ENCODE measurements around the gene MACROD1. TPM values are rescaled to one million over a fixed set of nuclear protein-coding genes. Genes with fewer than 3 reads are reported as not detected.

The MACROD1 gene
- total RNA-seq, 4 donors from 2014 or later, result 17.1 to 30.0 (median 29.3) TPM

DNA sequence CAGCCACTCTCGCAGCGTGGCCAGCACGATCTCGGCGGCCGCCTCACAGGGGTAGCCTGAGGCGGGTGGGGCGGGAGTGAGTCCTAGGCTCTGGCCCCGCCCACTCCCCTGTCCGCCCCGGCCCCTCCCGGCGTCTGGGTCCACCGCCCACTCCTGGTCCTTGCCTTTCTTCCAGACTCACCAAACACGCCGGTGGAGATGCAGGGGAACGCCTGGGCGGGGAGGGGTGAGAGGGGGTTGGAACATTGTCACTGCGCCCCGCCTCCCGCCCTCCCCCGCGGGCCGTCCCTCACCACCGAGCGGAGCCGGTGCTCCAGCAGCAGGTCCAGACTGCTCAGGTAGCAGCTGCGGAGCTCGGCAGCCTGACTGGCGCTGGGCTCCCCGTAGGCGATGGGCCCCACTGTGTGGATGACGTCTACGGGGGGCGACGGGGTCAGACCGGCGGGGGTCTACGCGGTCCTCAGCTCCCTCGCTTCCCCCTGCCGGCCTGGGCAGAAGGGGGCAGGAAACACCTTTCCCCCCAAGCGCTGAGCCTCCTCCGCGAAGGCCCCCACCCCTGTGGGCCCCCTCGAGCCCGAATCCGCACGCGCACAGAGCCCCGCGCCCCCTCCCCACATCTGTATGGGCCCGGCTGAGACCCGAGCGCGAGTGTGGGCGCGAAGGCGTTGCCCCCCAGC is 166.4 kb downstream of the MACROD1 start:
- TF ChIP-seq POLR2A (IDR thresholded peaks at IDR 0.05), result no peak
- TF ChIP-seq, protein P1, sequence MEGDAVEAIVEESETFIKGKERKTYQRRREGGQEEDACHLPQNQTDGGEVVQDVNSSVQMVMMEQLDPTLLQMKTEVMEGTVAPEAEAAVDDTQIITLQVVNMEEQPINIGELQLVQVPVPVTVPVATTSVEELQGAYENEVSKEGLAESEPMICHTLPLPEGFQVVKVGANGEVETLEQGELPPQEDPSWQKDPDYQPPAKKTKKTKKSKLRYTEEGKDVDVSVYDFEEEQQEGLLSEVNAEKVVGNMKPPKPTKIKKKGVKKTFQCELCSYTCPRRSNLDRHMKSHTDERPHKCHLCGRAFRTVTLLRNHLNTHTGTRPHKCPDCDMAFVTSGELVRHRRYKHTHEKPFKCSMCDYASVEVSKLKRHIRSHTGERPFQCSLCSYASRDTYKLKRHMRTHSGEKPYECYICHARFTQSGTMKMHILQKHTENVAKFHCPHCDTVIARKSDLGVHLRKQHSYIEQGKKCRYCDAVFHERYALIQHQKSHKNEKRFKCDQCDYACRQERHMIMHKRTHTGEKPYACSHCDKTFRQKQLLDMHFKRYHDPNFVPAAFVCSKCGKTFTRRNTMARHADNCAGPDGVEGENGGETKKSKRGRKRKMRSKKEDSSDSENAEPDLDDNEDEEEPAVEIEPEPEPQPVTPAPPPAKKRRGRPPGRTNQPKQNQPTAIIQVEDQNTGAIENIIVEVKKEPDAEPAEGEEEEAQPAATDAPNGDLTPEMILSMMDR (IDR thresholded peaks at IDR 0.05), result no peak
- H3K4me3 ChIP-seq, result peak overlapping the region; percentile 16 to 50 (median 46)
- H3K27me3 ChIP-seq, result no peaks in the 10 kb centered on the region
- no peaks in the 10 kb centered on the region for H3K9me3 ChIP-seq
- DNase-seq, result peak in 2 of 3 donors; percentile 50 to 67
- peaks cover 0 to 33% (median 21%) of the 10 kb centered on the region in 4 donors for H3K4me1 ChIP-seq
- H3K27ac ChIP-seq, result peak overlapping the region in 1 of 4 donors; percentile 7
- H3K36me3 ChIP-seq, result peaks cover 0 to 42% (median 0%) of the 10 kb centered on the region in 3 donors

DNA sequence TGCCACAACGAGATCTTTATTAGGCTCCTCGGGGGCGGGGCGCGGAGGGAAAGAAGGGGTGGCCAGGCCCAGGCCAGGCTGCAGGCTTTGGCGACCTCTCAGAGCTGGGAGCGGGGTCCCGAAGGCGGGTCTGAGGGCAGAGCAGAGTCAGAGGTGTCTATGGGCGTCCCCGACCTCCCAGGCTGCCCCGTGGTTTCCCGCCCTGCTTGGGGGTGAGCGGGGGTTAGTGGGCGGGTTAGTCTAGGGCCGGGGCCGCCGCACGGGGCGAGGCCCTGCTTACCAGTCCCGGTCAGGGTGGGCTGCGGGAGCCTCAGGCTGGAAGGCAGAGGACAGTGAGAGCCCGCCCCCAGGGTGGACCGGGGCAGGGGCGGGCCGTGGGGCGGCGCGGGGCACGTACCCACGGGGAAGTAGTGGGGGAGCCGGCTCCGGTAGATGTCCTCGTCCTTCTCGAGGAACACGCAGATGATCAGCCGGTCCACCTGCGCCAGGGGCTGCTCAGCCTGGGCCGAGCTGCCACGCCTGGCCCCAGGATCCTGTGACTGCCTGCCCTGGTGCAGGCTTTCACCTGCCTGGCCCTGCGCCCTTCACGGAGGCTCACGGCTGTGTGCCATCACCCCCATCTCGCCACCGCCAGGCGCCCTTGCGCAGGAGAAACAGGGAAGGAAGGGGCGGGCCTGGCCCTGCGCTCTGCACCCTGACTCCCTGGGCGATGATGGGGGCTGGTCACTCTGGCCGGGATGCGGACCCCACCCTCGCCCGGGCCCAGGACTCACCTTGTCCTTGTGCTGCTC is 167.2 kb downstream of the MACROD1 start:
- Histone ChIP-seq H3K4me1 (peaks cover 0 to 33% (median 21%) of the 10 kb centered on the region in 4 donors), H3K4me3 (peak overlapping the region in 2 of 4 donors; percentile 44 to 50), H3K27ac (no peak overlapping the region), H3K27me3 (no peaks in the 10 kb centered on the region), H3K36me3 (peaks cover 0 to 49% (median 0%) of the 10 kb centered on the region in 3 donors), H3K9me3 (no peaks in the 10 kb centered on the region)
- no peak for DNase-seq
- TF ChIP-seq POLR2A (IDR thresholded peaks at IDR 0.05), result no peak
- TF ChIP-seq, protein P1 (IDR thresholded peaks at IDR 0.05), result no peak

DNA sequence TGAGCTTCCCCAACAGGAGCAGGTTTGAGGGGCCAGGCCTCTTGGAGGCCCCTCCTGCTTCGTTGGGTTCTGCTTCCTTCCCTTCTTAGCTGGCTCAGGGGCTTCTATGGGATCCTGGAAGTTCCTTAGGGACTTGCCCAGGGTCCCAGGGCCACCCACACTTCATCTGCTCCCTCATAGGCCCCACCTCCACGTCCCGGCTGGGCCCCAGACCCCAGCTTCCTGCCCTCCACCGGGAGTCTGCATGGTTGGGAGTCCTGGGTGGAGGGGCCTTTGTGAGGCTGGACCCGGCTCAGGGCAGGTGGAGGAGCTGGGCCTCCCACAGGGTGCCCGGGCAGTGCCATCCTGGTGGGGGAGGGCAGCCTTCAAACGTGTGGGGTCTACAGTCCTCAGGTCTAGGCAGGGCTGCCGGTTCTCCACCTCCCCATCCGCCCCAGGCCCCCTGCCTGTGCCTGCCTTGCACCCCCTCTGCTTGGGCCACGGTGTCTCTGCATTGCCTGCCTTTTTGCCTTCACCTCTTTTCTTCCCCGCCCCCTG is 168.0 kb downstream of the MACROD1 start:
- no peak overlapping the region for H3K27ac ChIP-seq
- H3K9me3 ChIP-seq, result no peaks in the 10 kb centered on the region
- no peak for DNase-seq
- H3K4me1 ChIP-seq, result peaks cover 0 to 33% (median 21%) of the 10 kb centered on the region in 4 donors
- TF ChIP-seq, protein P1 (IDR thresholded peaks at IDR 0.05), result no peak
- no peak for TF ChIP-seq POLR2A (IDR thresholded peaks at IDR 0.05)
- H3K36me3 ChIP-seq, result peaks cover 0 to 54% (median 0%) of the 10 kb centered on the region in 3 donors
- no peaks in the 10 kb centered on the region for H3K27me3 ChIP-seq
- no peak overlapping the region for H3K4me3 ChIP-seq

- H3K9me3 ChIP-seq, result no peaks in the 10 kb centered on the region
- peaks cover 0 to 61% (median 0%) of the 10 kb centered on the region in 3 donors for H3K36me3 ChIP-seq
- TF ChIP-seq, protein P1 (IDR thresholded peaks at IDR 0.05), result no peak
- TF ChIP-seq POLR2A (IDR thresholded peaks at IDR 0.05), result no peak
- no peak for DNase-seq
- no peak overlapping the region for H3K27ac ChIP-seq
- no peak overlapping the region for H3K4me3 ChIP-seq
- peaks cover 0 to 31% (median 21%) of the 10 kb centered on the region in 4 donors for H3K4me1 ChIP-seq
- no peaks in the 10 kb centered on the region for H3K27me3 ChIP-seq
Observed at GRCh38 chr11:63997104-63997700, 168.7 kb downstream of the MACROD1 start.

GRCh38 chr11:63996512-63996911 is 169.4 kb downstream of the MACROD1 start:
- Histone ChIP-seq H3K36me3 (peaks cover 0 to 66% (median 0%) of the 10 kb centered on the region in 3 donors), H3K27ac (no peak overlapping the region), H3K4me3 (no peak overlapping the region), H3K27me3 (no peaks in the 10 kb centered on the region), H3K9me3 (no peaks in the 10 kb centered on the region), H3K4me1 (peaks cover 0 to 28% (median 21%) of the 10 kb centered on the region in 4 donors)
- TF ChIP-seq POLR2A (IDR thresholded peaks at IDR 0.05), result no peak
- TF ChIP-seq, protein P1 (IDR thresholded peaks at IDR 0.05), result no peak
- DNase-seq, result no peak

Data from Peyer's patch (tissue), 4 donors.